Limb (tissue), 2 donors: Measurements from ENCODE around the gene LAS1L.
"Not testable (repeated sequence)": the region's sequence is repeated elsewhere in the genome, so short reads cannot be mapped to it uniquely, and the experiment has no call there.

Experiments
- DNase-seq, 2 donors: peaks; one replicate each; pipeline ENCODE4 v3.0.0-alpha.2; 2016; ENCODE audit errors: extremely low spot score in 2 of 2

The LAS1L gene

DNA sequence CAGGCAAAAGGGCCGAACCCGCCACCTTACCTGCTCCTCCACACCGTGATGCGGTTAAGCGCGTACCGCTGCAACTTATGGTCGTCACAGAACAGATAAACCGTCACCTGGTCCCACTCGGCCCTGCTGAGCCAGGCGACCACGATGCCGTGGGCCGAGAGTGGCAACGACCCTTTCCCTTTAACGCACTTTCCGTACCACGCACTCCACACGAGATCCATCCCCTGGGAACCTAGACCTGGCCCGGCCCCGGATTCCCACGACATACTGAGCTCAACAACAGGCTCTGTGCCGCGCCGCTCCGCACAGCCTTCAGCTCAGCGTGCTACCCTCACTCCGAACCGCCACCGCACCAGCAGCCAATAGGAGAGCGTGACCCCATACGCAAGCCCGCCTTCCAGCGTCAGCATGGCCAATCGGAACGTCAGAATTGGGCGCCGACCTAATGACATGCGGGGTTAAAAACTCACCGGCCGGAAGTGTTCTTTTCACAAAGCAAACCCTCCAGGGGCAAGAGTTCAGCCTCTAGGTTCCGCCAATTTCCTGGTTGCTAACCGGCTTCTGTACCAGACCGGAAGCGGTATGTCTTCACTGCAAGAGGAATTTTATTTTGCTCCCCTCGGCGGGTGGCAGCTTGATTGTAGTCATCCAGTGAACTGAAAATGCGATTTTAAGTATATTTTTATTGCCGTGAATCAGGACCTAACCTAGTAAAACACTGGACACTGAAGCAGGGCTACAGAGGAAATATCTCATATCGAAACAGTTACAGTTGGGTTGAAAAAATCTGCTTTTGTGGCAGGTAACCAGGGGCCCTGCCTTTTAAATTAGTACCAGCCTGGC, at the start of gene LAS1L:
LAS1L (minus strand) TSS at position 338 of the 843 bp plus-strand sequence; CDS start at position 266, 72 bp downstream.
- peak; percentile 89 to 90 for DNase-seq

DNA sequence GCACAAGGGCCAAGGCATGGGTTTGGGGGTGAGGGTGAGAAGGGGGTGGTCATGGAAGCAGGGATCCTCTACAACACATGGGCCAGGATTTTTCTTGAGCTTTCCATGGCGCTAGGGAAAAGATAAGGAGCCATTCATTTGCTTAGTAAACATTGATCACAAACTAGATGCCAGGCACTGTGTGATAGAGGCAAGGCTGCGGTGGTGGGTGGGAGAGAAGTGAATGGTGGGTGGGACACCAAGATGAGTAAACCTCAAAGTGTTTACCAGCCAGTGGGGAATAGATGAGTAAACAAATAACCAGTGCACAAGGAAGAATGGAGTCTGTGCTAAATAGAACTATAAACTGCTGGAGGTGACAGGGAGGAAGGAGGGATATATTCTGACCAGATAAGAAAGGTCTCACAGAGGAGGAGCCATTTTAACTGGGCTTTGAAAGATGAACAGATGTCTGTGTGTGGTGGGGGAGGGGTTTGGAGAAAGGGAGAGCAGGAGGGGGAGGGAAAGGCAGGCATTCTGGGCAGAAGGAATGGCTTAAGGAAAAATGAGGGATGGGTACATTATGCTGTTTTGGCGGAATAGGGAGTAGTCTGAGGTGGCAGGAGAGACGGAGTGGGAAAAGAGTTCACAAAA, 48.0 kb upstream of the LAS1L start:
- DNase-seq, result no peak

DNA sequence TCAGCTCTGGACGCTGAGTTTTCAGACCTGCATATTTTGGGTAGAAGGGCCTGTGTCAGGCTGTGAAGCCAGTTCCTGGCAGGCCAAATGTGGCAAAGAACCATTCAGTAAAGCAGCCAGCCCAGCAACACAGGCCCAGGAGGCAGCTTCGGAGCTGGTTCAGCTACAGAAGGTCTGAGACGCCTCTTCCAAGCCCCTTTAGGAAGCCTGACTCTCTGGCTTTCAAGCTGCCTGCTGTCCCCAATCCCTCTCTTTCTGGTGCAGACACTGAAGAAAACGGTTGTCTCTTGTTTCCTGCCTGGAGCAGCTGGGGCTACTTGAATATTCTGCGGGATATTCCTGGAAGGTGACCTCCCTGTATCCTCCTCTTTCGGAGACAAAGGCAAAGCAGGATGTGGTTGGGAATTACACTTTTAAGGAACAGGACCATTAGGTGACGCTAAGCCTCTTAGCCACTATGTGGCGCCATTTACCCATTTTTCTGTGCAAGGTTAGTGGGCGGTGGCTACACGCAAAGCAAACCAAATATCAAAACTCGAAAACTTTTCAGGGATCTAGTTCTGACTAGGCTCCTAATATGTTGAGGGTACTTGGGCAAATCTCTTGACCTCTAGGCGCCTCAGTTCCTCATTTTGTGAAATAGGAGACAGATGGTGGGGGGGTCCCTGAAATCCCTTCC, 47.2 kb upstream of the LAS1L start:
- peak; percentile 64 to 65 for DNase-seq

DNA sequence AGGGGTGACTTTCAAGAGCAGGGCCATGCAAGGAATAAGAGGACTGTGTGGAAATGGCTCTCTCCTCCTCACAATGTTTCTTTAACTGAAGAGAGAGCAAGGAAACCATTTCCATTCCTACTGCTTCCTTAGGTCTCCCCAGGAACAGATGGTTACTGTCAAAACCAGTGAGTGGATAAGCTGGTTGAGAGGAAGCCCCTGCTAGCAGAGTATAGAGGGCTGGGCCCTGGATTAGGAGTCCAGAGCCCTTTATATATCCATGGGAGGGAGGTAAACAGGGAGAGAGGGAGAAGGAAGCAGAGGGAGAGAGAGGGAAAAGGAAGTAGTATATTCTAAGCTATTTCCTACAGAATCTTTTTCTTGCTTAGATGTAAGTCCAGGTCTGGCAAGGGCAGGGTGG, 43.8 kb upstream of the LAS1L start:
- DNase-seq, result no peak

DNA sequence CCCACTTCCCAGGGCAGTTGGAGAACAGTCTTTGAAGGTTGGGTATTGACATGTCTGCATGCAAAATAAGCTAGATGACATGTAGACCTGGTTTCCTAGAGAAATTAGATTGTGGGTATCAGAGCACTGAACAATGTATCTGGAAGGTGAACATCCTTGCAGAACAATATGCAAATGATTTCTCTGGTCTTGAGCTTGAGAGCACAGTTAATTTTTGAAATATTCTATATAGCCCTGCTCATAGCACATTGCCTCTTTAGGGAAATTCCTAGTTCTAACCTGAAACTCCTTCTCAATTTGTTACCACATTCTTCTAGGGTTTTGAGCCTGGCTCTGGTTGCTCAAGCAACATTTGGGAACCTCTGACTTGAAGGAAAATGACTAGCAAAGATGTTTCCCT, 41.6 kb upstream of the LAS1L start:
- DNase-seq, result no peak

DNA sequence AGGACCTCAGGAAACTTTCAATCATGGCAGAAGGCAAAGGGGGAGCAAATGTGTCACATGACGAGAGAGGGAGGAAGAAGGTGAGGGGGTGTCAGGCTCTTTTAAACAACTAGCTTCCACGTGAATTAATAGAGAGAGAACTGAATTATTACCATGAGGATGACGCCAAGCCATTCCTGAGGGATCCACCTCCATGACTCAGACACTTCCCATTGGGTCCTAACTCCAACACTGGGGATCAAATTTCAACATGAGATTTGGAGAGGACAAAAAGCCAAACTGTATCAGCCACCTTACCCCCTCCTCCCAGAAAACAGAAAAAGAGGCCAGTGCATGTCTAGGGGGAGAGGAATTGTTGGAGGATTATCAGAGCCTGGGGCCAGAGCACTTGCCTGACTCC, 40.4 kb upstream of the LAS1L start:
- no peak for DNase-seq

DNA sequence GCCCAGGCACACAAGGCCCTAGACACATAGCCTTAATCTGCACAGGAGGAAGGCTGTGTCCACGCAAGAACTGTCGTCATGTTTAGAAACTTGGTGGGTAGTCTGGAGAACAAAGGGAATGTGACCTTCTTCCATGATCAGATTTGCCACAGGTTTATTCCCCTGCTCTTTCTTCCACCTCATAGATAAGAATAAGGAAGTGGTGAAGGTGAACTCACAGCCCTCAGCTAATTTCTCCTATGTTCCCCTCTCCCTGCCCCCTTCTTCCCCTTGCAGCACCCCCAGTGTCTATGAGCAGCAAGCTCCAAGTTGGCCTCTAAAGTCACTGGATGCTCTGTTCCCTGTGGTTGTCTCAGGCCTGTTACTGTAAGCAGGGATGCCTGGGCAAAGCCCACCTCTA, 39.8 kb upstream of the LAS1L start:
- DNase-seq, result no peak

DNA sequence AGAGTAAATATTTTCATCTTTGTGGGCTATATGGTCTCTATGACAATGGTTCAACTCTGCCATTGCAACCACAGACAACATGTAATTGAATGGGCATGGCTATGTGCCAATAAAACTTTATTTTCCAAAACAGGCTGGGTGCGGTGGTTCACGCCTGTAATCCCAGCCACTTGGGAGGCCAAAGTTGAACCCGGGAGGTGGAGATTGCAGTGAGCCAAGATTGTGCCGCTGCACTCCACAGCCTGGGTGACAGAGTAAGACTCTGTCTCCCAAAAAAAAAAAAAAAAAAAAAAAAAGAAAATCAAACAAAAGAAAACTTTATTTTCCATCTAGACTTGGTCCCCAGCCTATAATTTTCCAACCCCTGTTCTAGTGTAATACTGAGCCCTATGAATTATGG, 38.4 kb upstream of the LAS1L start:
- no peak for DNase-seq

DNA sequence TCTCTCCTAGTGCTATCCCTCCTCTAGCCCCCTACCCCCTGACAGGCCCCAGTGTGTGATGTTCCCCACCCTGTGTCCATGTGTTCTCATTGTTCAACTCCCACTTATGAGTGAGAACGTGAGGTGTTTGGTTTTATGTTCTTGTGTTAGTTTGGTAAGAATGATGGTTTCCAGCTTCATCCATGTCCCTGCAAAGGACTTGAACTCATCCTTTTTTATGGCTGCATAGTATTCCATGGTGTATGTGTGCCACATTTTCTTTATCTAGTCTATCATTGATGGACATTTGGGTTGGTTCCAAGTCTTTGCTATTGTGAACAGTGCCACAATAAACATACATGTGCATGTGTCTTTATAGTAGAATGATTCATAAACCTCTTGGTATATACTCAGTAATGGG, 28.3 kb upstream of the LAS1L start:
- not testable (repeated sequence) for DNase-seq

DNA sequence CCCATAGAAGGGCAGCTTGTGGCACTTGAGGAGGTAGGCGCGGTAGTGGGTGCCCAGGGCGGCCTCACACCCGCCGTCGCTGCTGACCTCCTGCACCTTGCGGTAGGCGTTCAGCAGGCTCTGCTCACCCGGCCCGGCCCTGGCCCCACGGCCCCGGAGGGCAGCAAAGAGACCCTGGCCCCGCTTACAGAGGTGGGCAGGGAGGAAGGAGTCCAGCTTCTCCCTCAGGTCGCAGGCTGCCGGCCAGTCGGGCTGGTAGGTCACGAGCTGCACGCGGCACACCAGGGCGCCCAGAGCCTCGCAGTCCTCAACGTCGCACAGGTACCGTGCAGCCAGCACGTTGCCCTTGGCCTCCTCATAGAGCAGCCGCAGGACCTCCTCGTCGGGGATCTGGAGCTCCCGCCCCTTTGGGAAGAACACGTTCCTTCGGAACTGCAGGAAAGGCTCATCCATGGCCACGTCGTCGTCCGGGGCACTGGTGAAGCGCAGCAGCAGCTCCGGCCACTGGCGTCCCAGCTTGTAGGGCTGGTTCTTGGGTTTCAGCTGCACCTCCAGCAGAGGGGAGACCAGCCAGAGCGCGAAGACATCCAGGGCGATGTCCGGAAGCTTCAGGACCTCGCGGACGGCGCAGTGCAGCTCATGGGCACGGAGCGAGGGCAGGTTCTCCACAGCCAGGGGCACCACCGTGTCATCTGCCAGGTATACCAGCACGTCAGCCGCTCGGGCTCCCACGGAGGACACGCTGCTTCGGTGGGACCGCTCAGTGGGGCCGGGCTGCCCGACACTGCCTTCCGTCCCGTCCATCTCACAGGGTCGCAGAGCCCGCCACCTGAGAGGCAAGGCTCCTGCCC, 17.1 kb upstream of the LAS1L start:
- DNase-seq, result no peak

DNA sequence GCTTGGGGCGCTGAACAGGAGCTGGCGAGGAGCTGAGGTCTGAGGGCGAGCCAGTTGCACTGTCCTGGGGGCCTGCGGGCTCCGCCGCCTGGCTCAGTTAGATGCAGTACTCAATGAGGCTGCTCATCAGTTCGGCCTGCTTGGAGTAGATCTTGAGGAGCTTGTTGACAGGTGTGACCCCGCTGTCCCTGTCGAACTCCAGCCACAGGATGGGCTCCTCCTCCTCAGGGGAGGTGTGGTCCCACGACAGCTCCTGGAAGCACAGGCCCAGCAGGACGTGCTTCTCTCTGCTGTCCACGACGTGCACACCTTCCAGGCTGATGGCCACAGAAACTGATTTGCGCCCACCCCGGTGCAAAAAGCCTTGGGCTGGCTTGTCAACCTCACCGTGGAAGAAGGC, 16.5 kb upstream of the LAS1L start:
- no peak for DNase-seq

DNA sequence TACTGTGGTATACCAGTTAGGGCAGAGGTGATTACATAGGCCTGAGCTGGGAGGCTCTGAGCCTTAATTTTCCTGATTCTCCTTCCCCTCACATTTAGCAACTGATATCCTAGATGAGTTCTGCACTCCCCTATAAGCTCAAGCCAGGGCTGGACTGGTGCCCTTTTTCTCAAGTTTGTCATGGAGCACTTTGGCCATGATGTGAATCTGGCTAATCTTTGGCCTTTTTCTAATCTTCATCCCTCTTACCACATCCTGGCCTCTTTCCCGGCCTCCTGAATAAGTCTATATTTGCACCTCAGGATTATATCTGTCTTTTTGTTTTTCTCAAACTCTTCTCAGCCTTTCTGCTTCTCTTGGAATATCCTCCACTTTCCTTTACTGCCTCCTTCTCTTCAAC, 10.9 kb upstream of the LAS1L start:
- no peak for DNase-seq

DNA sequence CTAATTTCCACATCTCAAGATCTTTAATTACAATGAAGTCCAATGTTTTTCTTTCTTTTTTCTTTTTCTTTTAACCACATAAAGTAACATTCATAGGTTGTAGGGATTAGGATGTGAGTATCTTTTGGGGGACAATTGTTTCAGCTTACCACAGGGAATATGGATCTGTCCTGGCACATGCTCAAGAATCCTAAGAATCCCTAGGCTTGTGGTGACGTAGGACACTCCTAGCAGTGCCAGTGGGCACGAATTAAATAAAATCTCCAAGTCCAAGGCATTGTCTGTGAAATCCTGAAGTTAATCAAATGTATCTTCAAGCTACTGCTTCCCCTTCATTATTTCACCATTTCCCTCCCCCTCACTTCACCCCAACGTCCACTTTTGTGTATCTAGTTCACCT, 2.6 kb upstream of the LAS1L start:
- DNase-seq, result no peak

DNA sequence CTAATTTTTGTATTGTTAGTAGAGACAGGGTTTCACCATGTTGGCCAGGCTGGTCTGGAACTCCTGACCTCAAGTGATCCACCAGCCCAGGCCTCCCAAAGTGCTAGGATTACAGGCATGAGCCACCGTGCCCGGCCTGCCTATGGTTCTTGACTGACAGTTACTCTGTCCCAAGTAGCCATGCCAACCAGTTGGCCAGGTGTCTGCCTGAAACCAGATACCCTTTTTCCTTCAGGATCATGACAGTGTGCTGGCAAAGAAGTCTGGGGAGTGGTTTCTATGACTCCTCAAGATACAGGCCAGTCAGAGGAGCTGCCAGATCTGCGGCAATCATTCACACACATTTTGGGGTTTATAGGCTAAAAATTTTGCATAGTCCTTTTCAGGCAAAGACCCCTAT, 1.7 kb upstream of the LAS1L start:
- DNase-seq, result no peak

DNA sequence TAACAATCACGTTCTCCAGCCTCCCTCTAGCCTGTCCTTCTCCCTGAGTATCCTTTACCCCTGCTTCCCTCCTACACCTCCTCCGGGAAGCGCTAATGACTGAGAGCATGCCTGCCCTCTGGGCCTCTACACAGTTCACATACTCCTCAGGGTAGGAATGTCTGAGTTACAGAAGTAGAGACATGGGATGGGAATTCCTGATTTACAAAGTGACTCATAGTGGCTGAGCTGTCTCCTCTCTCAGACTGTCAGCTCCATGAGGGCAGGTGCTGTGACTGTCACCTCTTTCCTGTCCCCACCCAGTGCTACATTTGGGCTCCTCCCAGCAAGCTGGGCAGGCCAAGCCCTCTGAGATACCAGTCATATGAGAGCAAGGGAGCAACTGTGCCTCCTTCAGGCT, 2.6 kb downstream of the LAS1L start:
- DNase-seq, result no peak

DNA sequence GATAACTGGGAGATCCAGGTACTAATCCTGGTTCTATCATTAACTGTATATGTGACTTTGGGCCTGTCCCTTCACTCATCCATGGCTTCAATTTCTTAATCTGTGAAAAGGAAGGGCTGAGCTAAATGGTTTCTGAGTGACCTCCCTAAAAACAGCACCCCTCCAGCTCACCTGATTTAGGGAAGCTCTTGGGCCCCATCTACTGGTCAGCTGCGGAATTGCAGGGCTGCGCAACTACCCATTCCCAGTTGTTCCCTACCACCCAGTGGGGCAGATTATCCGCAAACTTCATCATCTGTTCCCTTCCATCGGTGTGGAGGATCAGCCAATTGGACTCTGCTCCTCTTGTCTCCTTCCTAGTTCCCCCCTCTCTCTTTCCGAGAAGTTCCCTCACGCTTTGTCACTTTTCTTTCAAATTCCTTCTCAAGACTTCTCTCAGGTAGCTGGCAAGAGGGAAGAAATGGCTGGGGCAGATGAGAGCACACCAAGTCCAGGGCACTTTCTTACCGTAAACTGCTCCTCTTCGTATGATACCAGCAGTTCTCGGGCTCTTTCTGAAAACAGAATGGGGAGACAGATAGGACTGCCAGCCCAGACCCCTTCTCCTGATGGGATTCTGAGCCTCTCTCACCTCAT, 5.8 kb downstream of the LAS1L start:
- peak; percentile 1 to 57 for DNase-seq

DNA sequence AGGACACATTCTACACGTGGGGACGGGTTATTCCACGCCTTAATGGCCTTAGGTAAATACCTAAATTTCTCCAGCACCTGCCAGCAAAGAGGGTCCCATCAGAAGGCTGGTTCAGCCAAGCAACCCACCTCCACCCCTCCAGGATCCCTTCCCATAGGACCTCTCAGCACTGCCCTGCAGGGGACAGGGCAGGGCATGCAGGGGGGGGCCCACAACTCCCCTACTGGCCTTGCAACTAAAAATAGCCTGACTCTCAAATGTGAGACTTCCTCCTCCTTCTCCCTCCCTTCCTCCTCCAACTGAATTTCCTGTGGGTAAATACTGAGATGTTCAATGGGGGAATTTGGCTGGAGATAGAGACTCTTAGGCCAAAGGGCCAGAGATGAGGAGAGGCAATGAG, 6.3 kb downstream of the LAS1L start:
- no peak for DNase-seq

DNA sequence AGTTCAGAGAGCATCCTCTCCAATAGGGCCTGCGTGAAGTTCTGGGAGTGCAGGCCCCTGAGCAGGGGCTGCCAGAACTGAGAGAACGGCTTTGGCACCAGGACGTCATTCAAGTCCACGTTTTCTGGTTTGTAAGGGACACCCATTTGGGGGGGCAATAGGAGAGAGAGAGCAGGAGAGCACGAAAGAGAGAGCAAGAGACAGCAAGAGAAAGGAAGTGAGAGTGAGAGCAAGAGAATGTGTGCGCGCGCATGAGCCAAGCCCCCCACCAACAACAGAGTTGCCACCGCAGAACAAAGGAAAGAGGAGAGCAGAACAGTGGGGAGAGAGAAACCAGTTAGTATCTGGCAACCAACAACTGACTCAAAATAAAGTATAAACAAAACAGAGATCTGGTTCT, 10.4 kb downstream of the LAS1L start:
- DNase-seq, result no peak

DNA sequence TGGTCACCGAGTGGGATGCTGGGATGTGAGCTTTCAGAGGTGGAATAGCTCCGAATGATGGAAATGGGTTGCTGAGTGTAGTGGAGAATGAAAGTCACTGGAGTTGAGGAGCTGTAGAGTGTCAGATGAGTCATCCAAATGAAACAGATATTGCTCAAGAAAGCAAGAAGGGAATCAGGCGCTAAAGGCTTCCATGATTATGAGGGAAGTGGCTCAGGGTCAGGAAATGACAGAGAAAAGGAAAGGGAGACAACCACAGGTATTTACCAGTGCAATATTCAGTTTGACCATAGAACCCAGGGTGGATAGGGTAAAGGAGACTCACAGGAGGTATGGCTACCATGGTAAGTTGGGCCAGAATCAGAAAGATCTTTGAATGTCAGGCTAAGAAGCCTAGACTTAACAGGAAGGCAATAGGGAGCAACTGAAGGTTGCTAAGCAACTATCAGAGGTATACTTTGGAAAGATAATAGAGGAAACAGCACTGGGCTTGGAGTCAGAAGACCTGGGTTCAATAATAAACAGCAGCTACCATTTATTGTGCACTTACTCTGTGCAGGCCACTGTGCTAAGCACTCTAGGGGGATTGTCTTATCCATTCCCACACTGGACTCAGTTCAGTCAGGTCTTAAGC, 11.7 kb downstream of the LAS1L start:
- DNase-seq, result no peak

DNA sequence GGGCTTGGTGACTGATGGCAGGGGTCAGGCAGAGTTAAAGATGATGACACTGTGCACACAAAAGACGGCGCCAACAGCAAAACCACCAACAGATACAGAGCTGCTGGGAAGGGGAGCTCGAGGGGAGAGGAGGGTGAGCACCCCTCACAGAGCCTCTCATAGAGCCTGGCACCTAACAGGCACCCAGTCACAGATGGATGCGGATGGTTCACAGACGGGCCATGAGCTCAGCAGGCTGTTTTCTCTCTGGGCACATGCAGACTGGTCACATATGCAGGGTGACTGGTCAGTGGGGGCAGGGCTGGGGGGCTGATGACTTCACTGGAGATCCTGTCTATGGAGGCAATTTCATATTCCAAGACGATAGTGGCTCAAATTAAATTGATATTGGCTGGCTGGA, 15.1 kb downstream of the LAS1L start:
- DNase-seq, result not testable (repeated sequence)

DNA sequence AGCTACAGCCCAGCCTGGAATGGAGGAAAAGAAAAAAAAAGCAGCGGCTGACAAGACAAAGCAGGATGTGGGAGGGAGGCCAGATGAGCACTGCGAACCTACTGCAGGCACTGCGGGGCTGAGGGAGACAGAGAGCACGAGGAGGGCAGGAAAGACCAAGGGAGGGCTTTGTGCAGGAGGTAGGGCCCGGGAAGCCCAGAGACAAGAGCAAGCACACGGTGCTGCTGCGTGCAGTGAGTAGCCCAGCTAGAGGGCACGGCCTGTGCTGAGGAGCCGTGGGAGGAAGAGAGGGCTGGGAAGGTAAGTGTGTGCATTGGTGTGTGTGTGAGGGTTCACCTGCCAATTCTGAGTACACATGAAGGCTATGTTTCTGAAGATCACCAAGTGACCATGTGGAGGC, 15.6 kb downstream of the LAS1L start:
- not testable (repeated sequence) for DNase-seq
